Mammary epithelial cell (primary cell): ENCODE results near the gene UNC13A.

ENCODE experiments used
- CTCF ChIP-seq, 2 donors: IDR thresholded peaks in 1 of 2; conservative IDR thresholded peaks in 1 of 2; 2 replicates each; pipeline ENCODE4 v1.5.1; 2011 to 2012; ENCODE audit warnings: inconsistent platforms in 2 of 2, low read length in 2 of 2, mild to moderate bottlenecking in 2 of 2, control low read depth in 1 of 2, low read depth in 1 of 2; ENCODE audit not compliant: insufficient read depth in 1 of 2; ENCODE audit errors: extremely low read depth in 1 of 2
- EZH2 ChIP-seq: IDR thresholded peaks from 2 replicates; pipeline ENCODE4 v1.6.1; 2012; ENCODE audit warnings: low read length, inconsistent platforms, borderline replicate concordance

GRCh38 chr19:17654993-17655392 is 33.2 kb downstream of the UNC13A start:
- no peak for TF ChIP-seq CTCF (conservative IDR thresholded peaks at IDR 0.05 in 1 of 2, IDR thresholded peaks at IDR 0.05 in 1 of 2; ENCODE audit: extremely low read depth in 1 of 2, insufficient read depth in 1 of 2, low read depth in 1 of 2, low read length in 2 of 2)
- no peak for TF ChIP-seq EZH2
